GM23338 (cell line): Measurements from ENCODE around the gene SERPINE2. TPM values are rescaled to one million over a fixed set of nuclear protein-coding genes. Genes with fewer than 3 reads are reported as not detected.
A peak's percentile ranks its signal among the peaks of the same experiment; 100 is the strongest.

Source experiments
- ATAC-seq: fragments of 200-7000 bp; cut with Tn5 transposase; 3 replicates; pipeline ENCODE4 v1.9.1; 2020
- DNase-seq: peaks from one replicate; pipeline ENCODE4 v3.0.0-alpha.2; 2015; ENCODE audit warnings: low spot score
- H2AFZ ChIP-seq: fragments of 200-600 bp; sonication (generic); 2 replicates; pipeline ENCODE4 v1.8.0; 2016; ENCODE audit warnings: antibody characterized with exemption, mild to moderate bottlenecking, moderate library complexity
- H3F3A ChIP-seq: fragments of 200-600 bp; sonication (generic); replicated peaks from 2 replicates; pipeline ENCODE4 v1.8.0; 2017; ENCODE audit warnings: antibody characterized with exemption, mixed run types, low read depth
- H3K27ac ChIP-seq: fragments of 200-600 bp; sonication (generic); 2 replicates; pipeline ENCODE4 v1.6.1; 2016; ENCODE audit warnings: low read depth
- H3K27me3 ChIP-seq: fragments of 200-600 bp; sonication (generic); 2 replicates; pipeline ENCODE4 v1.8.0; 2016; ENCODE audit warnings: mild to moderate bottlenecking, mixed run types, moderate library complexity; ENCODE audit not compliant: insufficient read depth
- H3K36me3 ChIP-seq: fragments of 200-600 bp; sonication (generic); 2 replicates; pipeline ENCODE4 v1.8.0; 2016; ENCODE audit warnings: mild to moderate bottlenecking; ENCODE audit not compliant: insufficient read depth
- H3K4me1 ChIP-seq: fragments of 200-600 bp; sonication (generic); 2 replicates; pipeline ENCODE4 v1.8.0; 2016; ENCODE audit warnings: mild to moderate bottlenecking, moderate library complexity; ENCODE audit not compliant: insufficient read depth
- H3K4me2 ChIP-seq: fragments of 200-600 bp; sonication (generic); 2 replicates; pipeline ENCODE4 v1.7.1; 2017; ENCODE audit warnings: mixed run types
- H3K4me3 ChIP-seq: fragments of 200-600 bp; sonication (generic); 2 replicates; pipeline ENCODE4 v1.6.1; 2016; ENCODE audit warnings: mixed run types
- H3K79me2 ChIP-seq: fragments of 200-600 bp; sonication (generic); replicated peaks from 2 replicates; pipeline ENCODE4 v1.8.0; 2017; ENCODE audit warnings: mild to moderate bottlenecking; ENCODE audit not compliant: insufficient read depth
- H3K9me2 ChIP-seq: fragments of 200-600 bp; sonication (generic); 2 replicates; pipeline ENCODE4 v1.8.0; 2017; ENCODE audit not compliant: insufficient read depth
- H4K20me1 ChIP-seq: fragments of 200-600 bp; sonication (generic); replicated peaks from 2 replicates; pipeline ENCODE4 v1.8.0; 2017; ENCODE audit warnings: mild to moderate bottlenecking; ENCODE audit not compliant: insufficient read depth
- H3K27ac Mint-ChIP-seq: 2 replicates; pipeline ENCODE4 v1.8.0; 2020; ENCODE audit warnings: inconsistent platforms, mild to moderate bottlenecking, moderate library complexity, mixed read lengths
- H3K27me3 Mint-ChIP-seq: 3 replicates; pipeline ENCODE4 v1.8.0; 2022; ENCODE audit warnings: low read depth, mild to moderate bottlenecking, moderate library complexity, mixed read lengths, inconsistent platforms; ENCODE audit not compliant: insufficient read depth, poor library complexity
- H3K36me3 Mint-ChIP-seq: 3 replicates; pipeline ENCODE4 v1.8.0; 2021; ENCODE audit warnings: low read depth, mild to moderate bottlenecking, inconsistent platforms, moderate library complexity, mixed read lengths
- H3K4me1 Mint-ChIP-seq: 3 replicates; pipeline ENCODE4 v1.8.0; 2020; ENCODE audit warnings: mild to moderate bottlenecking, inconsistent platforms, mixed read lengths
- H3K4me3 Mint-ChIP-seq: 3 replicates; pipeline ENCODE4 v1.8.0; 2021; ENCODE audit warnings: moderate library complexity, mild to moderate bottlenecking, inconsistent platforms, mixed read lengths
- H3K9me3 Mint-ChIP-seq: 3 replicates; pipeline ENCODE4 v1.8.0; 2020; ENCODE audit warnings: moderate library complexity, mild to moderate bottlenecking, inconsistent platforms, mixed read lengths
- EZH2 ChIP-seq: fragments of 200-600 bp; sonication (generic); IDR thresholded peaks from one replicate; pipeline ENCODE4 v1.8.0; 2017; ENCODE audit warnings: antibody characterized with exemption, mild to moderate bottlenecking, low read depth; ENCODE audit not compliant: unreplicated experiment
- EZH2phosphoT487 ChIP-seq: fragments of 200-600 bp; sonication (generic); IDR thresholded peaks from one replicate; pipeline ENCODE4 v1.8.1; 2018; ENCODE audit warnings: antibody characterized with exemption; ENCODE audit not compliant: unreplicated experiment
- NANOG ChIP-seq: IDR thresholded peaks from 2 replicates; pipeline ENCODE4 v1.6.1; 2016; ENCODE audit warnings: antibody characterized with exemption, borderline replicate concordance
- POLR2AphosphoS5 ChIP-seq: IDR thresholded peaks from 2 replicates; pipeline ENCODE4 v1.6.1; 2016; ENCODE audit warnings: antibody characterized with exemption, low read depth
- ZNF331 ChIP-seq: fragments of 250-450 bp; sonication (Bioruptor Pico); IDR thresholded peaks from 2 replicates; pipeline ENCODE4 v1.5.0; 2020; ENCODE audit warnings: low read depth, mild to moderate bottlenecking, moderate library complexity
- ZNF462 ChIP-seq: fragments of 250-450 bp; sonication (Bioruptor Pico); IDR thresholded peaks from 2 replicates; pipeline ENCODE4 v1.5.0; 2020; ENCODE audit warnings: mild to moderate bottlenecking, moderate library complexity
- polyA plus RNA-seq: library from polyadenylated mRNA; unstranded; fragments of >200 nt; fragmentation: Nextera tagmentation; extraction: Ambion mirVana; gene quantifications from 2 replicates; pipeline ENCODE4 v1.2.1, GENCODE V29; 2016
- total RNA-seq: library from RNA; depleted of rRNA; stranded (reverse); fragments of >200 nt; shearing (Covaris generic); gene quantifications from 2 replicates; pipeline ENCODE4 v1.2.3, GENCODE V29; 2014

The SERPINE2 gene
- total and polyA plus RNA-seq, 2 experiments from 2014 or later, result 38.6 to 44.2 TPM

- Mint-ChIP-seq H3K27ac (no peak overlapping the region), H3K4me3 (no peak overlapping the region), H3K9me3 (no peaks in the 10 kb centered on the region; the same call in 2 of the 3 replicates), H3K27me3 (peaks cover 2% of the 10 kb centered on the region), H3K36me3 (no peaks in the 10 kb centered on the region), H3K4me1 (peaks cover 5% of the 10 kb centered on the region; the same call in 1 of the 3 replicates)
- Histone ChIP-seq H3F3A (no peaks in the 10 kb centered on the region), H3K36me3 (no peaks in the 10 kb centered on the region), H4K20me1 (no peaks in the 10 kb centered on the region), H3K27ac (no peak overlapping the region), H3K4me2 (no peak overlapping the region), H3K4me1 (peaks cover 4% of the 10 kb centered on the region; the same call in 1 of the 2 replicates), H3K27me3 (no peaks in the 10 kb centered on the region), H3K4me3 (no peak overlapping the region), H2AFZ (peak overlapping the region; percentile 60), H3K79me2 (no peaks in the 10 kb centered on the region), H3K9me2 (0 out of 2 replicates have a peak, but pooled peaks cover 3% of the 10 kb centered on the region)
- DNase-seq, result no peak
- no peak for ATAC-seq
- TF ChIP-seq ZNF331 (CRISPR knock-in tag), result no peak
- TF ChIP-seq POLR2AphosphoS5, result no peak
- no peak for TF ChIP-seq NANOG
- no peak for TF ChIP-seq ZNF462 (CRISPR knock-in tag)
- TF ChIP-seq EZH2phosphoT487, result no peak
- TF ChIP-seq EZH2, result no peak
Observed at GRCh38 chr2:224084266-224084892, 45.3 kb upstream of the SERPINE2 start.
